ENCODE data around the gene ZNF483.
"Not testable (repeated sequence)": the region's sequence is repeated elsewhere in the genome, so short reads cannot be mapped to it uniquely, and the experiment has no call there.

Gene ZNF483

GRCh38 chr9:111525056-111525977 lies at the start of gene ZNF483:
TSS of gene ZNF483 (plus strand) at chr9:111525179. CDS start at chr9:111527396, 2,217 bp downstream.
- peak; percentile 22 for DNase-seq

GRCh38 chr9:111475195-111475594 lies 49.8 kb upstream of the ZNF483 start:
- DNase-seq: no peak

- DNase-seq: no peak
These were observed 47.3 kb upstream of the ZNF483 start for GRCh38 chr9:111477677-111478076.

- no peak for DNase-seq
These were observed 42.9 kb upstream of the ZNF483 start for GRCh38 chr9:111481885-111482636.

- DNase-seq: no peak
These were observed 42.1 kb upstream of the ZNF483 start for GRCh38 chr9:111482694-111483438.

GRCh38 chr9:111483439-111483857 lies 41.5 kb upstream of the ZNF483 start:
- DNase-seq: peak; percentile 31

- DNase-seq: peak; percentile 37
These were observed 41.0 kb upstream of the ZNF483 start, which contains the start of gene ECPAS for GRCh38 chr9:111483858-111484571. TSS of gene ECPAS (minus strand) at chr9:111484383. CDS start at chr9:111472918, 11,465 bp downstream.

GRCh38 chr9:111484572-111484894 lies 40.4 kb upstream of the ZNF483 start:
- no peak for DNase-seq

- DNase-seq: not testable (repeated sequence)
These were observed 27.8 kb upstream of the ZNF483 start for GRCh38 chr9:111497196-111497595.

- no peak for DNase-seq
These were observed 23.9 kb upstream of the ZNF483 start for GRCh38 chr9:111501005-111501562.

- no peak for DNase-seq
These were observed 23.3 kb upstream of the ZNF483 start for GRCh38 chr9:111501648-111502047.

- no peak for DNase-seq
These were observed 22.5 kb upstream of the ZNF483 start for GRCh38 chr9:111502506-111502905.

- not testable (repeated sequence) for DNase-seq
These were observed 13.4 kb upstream of the ZNF483 start for GRCh38 chr9:111511581-111511980.

GRCh38 chr9:111514967-111515366 lies 10.0 kb upstream of the ZNF483 start:
- DNase-seq: no peak

GRCh38 chr9:111516061-111516465 lies 8.9 kb upstream of the ZNF483 start:
- no peak for DNase-seq

GRCh38 chr9:111524731-111525055 lies 286 bp upstream of the ZNF483 start:
- no peak for DNase-seq

- no peak for DNase-seq
These were observed 2.4 kb downstream of the ZNF483 start for GRCh38 chr9:111527347-111527746.

GRCh38 chr9:111529787-111530186 lies 4.8 kb downstream of the ZNF483 start:
- no peak for DNase-seq

GRCh38 chr9:111531716-111532115 lies 6.7 kb downstream of the ZNF483 start:
- no peak for DNase-seq

GRCh38 chr9:111533099-111533790 lies 8.3 kb downstream of the ZNF483 start:
- no peak for DNase-seq

GRCh38 chr9:111542497-111543254 lies 17.7 kb downstream of the ZNF483 start:
- no peak for DNase-seq

Measured in NCI-H1048 (cell line).